ENCODE results near the gene PAMR1. TPM values are rescaled to one million over a fixed set of nuclear protein-coding genes. Genes with fewer than 3 reads are reported as not detected.

The PAMR1 gene
- total RNA-seq, 4 donors from 2014 or later: 2.6 to 15.6 (median 6.0) TPM

DNA sequence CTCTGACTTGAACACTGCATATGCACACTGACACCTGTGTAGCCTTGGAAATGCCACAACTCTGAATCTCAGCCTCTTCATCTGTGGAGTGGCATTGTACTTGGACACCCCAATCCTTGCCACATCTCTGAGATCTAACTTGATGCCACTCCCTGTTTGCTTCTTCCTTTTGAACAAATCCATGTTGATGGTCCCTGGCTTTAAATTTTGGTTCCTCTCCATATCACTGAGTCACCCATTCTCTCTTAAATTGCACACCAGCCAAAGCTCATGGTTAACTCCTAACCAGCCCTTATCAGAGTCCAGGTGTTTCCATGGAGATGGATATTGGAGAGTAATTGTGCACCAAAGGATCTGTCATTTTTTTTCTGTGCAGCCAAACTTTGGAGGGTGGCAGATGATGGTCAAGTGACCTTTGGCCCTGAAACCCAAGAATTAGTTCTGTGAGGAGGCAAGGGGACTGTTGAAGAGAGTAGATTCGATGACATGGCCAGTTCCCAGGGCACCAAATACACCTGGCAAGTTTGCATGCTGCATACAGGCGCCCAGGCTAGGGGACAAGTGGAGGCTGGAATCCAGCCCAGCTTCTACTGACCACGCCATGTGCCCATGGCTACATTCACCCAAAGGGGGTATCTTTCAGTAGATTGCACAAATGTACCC, 25.1 kb upstream of the PAMR1 start:
- TF ChIP-seq, protein P1, sequence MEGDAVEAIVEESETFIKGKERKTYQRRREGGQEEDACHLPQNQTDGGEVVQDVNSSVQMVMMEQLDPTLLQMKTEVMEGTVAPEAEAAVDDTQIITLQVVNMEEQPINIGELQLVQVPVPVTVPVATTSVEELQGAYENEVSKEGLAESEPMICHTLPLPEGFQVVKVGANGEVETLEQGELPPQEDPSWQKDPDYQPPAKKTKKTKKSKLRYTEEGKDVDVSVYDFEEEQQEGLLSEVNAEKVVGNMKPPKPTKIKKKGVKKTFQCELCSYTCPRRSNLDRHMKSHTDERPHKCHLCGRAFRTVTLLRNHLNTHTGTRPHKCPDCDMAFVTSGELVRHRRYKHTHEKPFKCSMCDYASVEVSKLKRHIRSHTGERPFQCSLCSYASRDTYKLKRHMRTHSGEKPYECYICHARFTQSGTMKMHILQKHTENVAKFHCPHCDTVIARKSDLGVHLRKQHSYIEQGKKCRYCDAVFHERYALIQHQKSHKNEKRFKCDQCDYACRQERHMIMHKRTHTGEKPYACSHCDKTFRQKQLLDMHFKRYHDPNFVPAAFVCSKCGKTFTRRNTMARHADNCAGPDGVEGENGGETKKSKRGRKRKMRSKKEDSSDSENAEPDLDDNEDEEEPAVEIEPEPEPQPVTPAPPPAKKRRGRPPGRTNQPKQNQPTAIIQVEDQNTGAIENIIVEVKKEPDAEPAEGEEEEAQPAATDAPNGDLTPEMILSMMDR (IDR thresholded peaks at IDR 0.05; ENCODE audit: low read depth): no peak

DNA sequence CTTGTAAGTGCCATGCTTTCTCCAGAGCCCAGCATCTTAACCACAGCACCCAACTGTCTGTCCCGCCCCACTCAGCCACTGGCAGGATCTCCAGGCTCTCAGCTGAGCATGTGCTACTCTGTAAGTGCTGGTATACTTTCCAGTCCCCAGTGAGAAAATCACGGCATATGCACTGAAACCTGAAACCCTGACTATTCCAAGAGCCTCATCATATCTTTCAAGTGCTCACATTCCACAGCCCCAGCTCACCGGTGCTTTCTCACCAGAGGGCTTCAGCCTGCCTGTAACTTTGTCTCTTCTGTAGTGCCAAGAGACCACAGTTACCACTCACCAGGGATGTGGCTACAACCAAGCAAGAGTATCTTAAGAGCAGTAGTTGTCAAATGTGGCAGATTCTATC, 24.4 kb upstream of the PAMR1 start:
- TF ChIP-seq, protein P1 (IDR thresholded peaks at IDR 0.05; ENCODE audit: low read depth): no peak

GRCh38 chr11:35548925-35549561, 23.6 kb upstream of the PAMR1 start:
- TF ChIP-seq, protein P1 (IDR thresholded peaks at IDR 0.05; ENCODE audit: low read depth): no peak

DNA sequence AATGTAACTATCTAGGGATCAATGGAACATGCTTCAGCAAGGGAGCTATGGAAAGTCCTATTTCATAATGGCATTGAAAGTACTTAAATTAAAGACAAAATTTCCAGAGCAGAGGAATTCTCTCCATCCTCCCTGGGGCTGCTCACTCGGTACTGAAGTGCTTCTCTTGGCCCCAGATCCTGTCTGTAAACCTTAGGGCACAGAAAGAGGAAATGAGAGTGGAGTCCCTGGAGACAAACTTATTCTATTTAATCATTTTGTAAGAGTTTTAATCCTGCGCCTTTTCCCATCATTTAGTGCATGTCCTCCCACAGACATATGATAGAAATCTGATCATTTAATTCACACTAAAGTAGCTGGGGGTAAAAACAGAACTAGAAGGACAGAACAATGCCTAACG, 20.9 kb upstream of the PAMR1 start:
- TF ChIP-seq, protein P1 (IDR thresholded peaks at IDR 0.05; ENCODE audit: low read depth): no peak

GRCh38 chr11:35545391-35546003, 20.1 kb upstream of the PAMR1 start:
- TF ChIP-seq, protein P1 (IDR thresholded peaks at IDR 0.05; ENCODE audit: low read depth): no peak

- TF ChIP-seq, protein P1 (IDR thresholded peaks at IDR 0.05; ENCODE audit: low read depth): no peak
These were observed 18.1 kb upstream of the PAMR1 start for GRCh38 chr11:35543481-35543880.

DNA sequence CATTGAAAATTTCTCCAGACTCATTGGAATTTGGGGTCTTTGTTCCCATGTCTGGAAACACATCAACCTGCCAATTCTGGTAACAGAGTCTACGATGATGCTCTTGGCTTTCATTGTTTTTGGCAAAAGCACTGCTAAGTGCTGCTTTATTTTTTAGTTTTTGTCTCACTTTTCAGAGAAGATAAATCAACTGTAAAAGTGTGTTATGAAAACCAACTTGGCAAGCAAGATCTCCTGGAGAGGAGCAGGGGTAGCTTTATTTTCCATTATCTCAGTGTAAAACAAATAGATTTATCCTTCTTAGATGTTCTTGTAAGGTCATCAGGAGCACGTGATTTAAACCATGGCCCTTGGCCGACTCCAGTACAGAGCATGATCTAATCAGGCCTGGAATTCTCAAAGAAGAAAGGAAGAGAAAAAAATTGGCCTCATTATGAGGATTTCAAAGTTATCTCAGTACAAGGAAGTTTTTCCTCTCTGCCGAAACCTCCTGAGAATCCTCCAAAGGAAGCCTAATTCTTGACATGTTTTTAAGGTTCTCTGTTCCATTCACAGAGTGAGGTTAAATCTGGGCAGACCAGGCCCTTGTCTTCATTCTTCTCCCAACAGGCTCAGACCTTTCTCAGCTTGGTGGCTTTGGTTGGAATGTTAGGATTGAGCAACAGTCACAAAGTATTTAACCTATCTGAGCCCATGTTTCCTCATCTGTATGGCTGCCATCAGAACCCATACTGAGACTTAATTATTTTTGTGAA, 16.4 kb upstream of the PAMR1 start:
- TF ChIP-seq, protein P1 (IDR thresholded peaks at IDR 0.05; ENCODE audit: low read depth): no peak
